Effector memory CD4-positive, alpha-beta T cell (primary cell): ENCODE measurements around the gene STMN3.
"Not testable (repeated sequence)": the region's sequence is repeated elsewhere in the genome, so short reads cannot be mapped to it uniquely, and the experiment has no call there.

ENCODE experiments used
- DNase-seq, 3 donors: peaks; one replicate each; pipeline ENCODE4 v3.0.0-alpha.2; 2020
- H3K27ac ChIP-seq: 2 replicates; pipeline ENCODE4 v1.7.0; 2013; ENCODE audit warnings: mild to moderate bottlenecking, low read length, moderate library complexity; ENCODE audit not compliant: insufficient read depth, poor library complexity, severe bottlenecking
- H3K27me3 ChIP-seq: replicated peaks from 2 replicates; pipeline ENCODE4 v1.7.0; 2013; ENCODE audit warnings: mild to moderate bottlenecking, low read length; ENCODE audit not compliant: insufficient read depth, control insufficient read depth, poor library complexity, severe bottlenecking
- H3K36me3 ChIP-seq: 2 replicates; pipeline ENCODE4 v1.7.0; 2013; ENCODE audit warnings: mild to moderate bottlenecking, low read length, moderate library complexity; ENCODE audit not compliant: control insufficient read depth, insufficient read depth
- H3K4me1 ChIP-seq: 2 replicates; pipeline ENCODE4 v1.7.0; 2013; ENCODE audit warnings: low read length, mild to moderate bottlenecking; ENCODE audit not compliant: control insufficient read depth, insufficient read depth, poor library complexity, severe bottlenecking
- H3K4me3 ChIP-seq: 2 replicates; pipeline ENCODE4 v1.7.0; 2013; ENCODE audit warnings: low read length, low read depth, mild to moderate bottlenecking; ENCODE audit not compliant: insufficient read depth, poor library complexity, severe bottlenecking
- H3K9me3 ChIP-seq: 2 replicates; pipeline ENCODE4 v1.7.0; 2013; ENCODE audit warnings: mild to moderate bottlenecking, low read length, moderate library complexity; ENCODE audit not compliant: control insufficient read depth

Gene STMN3

DNA sequence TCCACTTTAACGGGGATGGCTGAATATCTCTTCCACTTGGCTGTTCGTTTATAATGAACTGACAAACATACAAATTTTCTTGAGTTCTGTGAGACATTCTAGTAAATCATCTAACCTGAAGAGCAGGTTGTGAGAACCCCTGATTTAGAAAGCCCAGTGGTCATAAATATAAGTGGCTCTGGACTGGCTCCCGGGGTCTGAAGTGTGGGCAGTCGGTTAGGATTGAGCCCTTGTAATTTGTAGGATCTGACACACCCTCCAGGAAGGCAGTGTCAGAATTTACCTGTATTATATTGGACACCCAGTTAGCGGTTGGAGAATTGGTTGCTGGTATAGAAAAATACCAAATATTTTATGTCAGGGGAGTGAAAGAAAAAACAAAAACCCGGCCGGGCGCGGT lies 19.5 kb downstream of the STMN3 start:
- Histone ChIP-seq H3K27me3 (no peaks in the 10 kb centered on the region), H3K9me3 (no peaks in the 10 kb centered on the region), H3K4me3 (no peak overlapping the region), H3K4me1 (peaks cover 58% of the 10 kb centered on the region), H3K36me3 (no peaks in the 10 kb centered on the region), H3K27ac (peak overlapping the region; percentile 49)
- no peak for DNase-seq

DNA sequence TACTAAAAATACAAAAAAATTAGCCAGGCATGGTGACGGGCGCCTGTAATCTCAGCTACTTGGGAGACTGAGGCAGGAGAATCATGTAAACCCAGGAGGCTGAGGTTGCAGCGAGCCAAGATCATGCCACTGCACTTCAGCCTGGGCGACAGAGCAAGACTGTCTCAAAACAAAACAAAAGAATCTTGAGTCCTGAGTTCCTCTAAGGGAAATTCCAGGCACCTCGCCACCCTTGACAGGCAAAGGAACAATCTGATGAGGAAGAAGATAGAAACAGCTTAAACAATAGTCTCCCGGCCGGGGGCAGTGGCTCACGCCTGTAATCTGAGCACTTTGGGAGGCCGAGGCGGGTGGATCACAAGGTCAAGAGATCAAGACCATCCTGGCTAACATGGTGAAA lies 21.8 kb downstream of the STMN3 start:
- not testable (repeated sequence) for H3K27me3 ChIP-seq, H3K27ac ChIP-seq, H3K36me3 ChIP-seq, H3K4me3 ChIP-seq, H3K9me3 ChIP-seq, DNase-seq
- H3K4me1 ChIP-seq = peaks cover 47% of the 10 kb centered on the region

DNA sequence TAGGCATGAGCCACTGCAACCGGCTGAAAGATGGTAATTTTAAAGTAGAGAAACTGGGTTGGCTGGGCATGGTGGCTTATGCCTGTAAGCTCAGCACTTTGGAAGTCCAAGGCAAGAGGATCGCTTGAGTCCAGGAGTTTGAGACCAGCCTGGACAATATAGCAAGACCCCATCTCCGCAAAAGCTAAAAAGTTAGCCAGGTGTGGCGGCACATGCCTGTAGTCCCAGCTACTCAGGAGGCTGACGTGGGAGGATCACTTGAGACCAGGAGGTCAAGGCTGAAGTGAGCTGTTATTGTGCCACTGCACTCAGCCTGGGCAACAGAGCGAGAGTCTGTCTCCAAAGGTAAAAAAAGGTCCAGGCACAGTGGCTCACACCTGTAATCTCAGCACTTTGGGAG lies 22.3 kb downstream of the STMN3 start:
- H3K27ac ChIP-seq, DNase-seq, H3K4me3 ChIP-seq, H3K36me3 ChIP-seq, H3K27me3 ChIP-seq, H3K9me3 ChIP-seq: not testable (repeated sequence)
- H3K4me1 ChIP-seq = peaks cover 46% of the 10 kb centered on the region

DNA sequence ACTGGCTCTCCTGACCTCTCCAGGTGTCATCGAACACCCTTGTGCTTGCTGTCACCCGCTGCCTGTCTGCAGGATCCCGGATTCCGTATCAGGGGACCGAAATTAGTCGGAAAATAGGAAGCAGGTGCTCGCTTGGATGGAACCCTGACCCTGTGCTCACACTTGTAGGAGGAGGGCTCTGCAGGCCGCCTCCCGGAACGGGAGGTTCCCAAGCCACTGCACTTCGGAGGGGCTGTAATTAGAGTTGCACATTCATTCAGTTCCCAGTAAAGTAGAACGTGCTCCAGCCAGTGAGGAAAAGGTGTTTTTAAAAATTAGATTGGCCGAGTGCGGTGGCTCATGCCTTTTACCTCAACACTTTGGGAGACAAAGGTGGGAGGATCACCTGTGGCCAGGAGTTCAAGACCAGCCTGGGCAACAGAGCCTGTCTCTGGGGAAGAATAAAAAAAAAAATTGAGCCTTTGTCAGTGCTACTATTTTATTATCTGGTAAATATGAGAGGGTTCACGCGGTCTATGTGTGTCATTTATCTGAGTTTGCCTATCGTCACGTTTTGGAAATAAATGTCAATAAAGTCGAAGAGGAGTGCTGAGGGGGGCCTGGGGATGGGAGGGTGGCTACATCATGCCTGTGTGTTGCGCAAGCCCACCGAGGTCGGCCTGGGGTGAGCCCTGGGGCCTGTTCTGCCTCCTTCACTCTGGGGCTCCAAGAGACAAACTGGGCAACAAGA lies 24.8 kb downstream of the STMN3 start:
- Histone ChIP-seq H3K27ac (peak overlapping the region; percentile 89), H3K4me3 (peak overlapping the region; percentile 87), H3K9me3 (no peaks in the 10 kb centered on the region), H3K4me1 (peaks cover 23% of the 10 kb centered on the region), H3K27me3 (no peaks in the 10 kb centered on the region), H3K36me3 (no peaks in the 10 kb centered on the region)
- DNase-seq = no peak

DNA sequence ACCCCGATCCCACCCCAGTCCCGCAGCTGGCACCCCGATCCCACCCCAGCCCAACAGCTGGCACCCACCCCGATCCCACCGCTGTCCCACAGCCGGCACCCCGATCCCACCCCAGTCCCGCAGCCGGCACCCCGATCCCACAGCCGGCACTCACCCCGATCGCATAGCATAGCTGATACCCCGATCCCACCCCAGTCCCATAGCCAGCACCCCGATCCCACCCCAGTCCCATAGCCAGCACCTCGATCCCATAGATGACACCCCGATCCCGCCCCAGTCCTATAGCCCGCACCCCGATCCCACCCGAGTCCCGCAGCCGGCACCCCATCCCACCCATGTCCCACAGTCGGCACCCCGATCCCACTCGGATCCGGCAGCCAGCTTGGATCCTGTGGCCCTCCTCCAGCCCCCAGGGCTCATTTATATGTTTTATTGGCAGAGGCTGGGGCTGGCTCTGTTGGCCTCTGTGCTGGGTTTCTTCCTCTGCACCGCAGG lies 25.4 kb downstream of the STMN3 start:
- no peak for DNase-seq
- H3K4me1 ChIP-seq = peaks cover 17% of the 10 kb centered on the region
- peak overlapping the region; percentile 87 for H3K4me3 ChIP-seq
- no peaks in the 10 kb centered on the region for H3K36me3 ChIP-seq
- H3K27me3 ChIP-seq = no peaks in the 10 kb centered on the region
- no peaks in the 10 kb centered on the region for H3K9me3 ChIP-seq
- peak overlapping the region; percentile 89 for H3K27ac ChIP-seq

DNA sequence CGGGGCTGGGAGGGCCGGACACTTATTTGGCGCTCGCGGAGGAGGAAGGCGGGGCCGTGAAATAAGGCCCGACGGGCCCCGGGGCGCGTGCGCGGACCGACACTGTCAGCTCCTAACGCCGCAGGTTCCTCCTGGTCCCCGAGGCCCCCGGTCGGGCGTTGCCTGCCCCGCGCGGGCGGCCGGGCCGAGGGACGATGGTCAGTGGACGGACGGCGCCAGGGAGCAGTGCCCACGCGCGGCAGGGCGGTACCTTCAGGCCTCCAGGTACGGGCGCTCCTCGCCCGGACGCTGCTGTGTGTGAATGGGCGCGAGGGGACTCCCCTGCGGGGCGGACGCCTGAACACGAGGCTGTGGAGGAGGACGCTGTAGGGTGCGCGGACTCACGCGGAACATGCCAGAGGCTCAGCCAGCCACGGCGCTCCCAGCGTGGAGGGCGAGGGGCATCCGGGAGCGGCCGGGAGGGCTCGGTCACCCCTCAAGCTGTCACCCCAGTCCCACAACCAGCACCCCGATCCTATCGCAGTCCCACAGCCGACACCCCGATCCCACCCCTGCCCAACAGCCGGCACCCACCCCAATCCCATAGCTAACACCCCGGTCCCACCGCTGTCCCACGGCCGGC lies 26.0 kb downstream of the STMN3 start:
- Histone ChIP-seq H3K4me1 (peaks cover 14% of the 10 kb centered on the region), H3K27me3 (no peaks in the 10 kb centered on the region), H3K9me3 (no peaks in the 10 kb centered on the region), H3K4me3 (peak overlapping the region; percentile 87), H3K36me3 (no peaks in the 10 kb centered on the region), H3K27ac (peak overlapping the region; percentile 89)
- DNase-seq = peak; percentile 54 to 91 (median 91)

DNA sequence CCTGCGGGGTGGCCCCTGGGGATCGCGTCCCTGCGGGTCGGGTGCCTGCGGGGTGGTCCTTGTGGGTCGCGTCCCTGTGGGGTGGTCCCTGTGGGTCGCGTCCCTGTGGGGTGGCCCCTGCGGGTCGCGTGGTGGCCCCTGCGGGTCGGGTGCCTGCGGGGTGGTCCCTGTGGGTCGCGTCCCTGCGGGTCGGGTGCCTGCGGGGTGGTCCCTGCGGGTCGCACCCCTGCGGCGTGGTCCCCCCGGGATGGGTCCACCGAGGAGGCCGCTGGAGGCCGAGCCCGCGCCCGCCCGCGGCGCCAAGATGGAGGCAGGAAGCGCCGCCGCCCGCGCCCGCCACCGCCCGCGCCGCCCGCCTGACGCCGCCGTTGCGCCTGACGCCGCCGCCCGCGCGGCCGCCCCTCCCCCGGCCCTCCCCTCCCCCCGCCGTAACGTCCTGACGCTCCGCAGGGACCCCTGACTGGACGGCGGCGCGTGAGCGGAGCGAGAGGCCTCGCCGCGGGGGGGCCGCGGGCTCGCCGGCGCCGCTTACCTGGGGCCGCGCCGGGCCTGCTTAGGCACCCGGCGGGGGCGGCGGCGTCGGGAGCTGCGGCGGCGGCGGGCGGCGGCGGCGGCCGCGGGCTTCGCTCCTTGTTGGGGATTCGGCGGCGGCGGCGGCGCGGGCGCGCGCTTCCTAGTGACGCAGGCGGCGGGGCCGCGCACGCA lies 26.6 kb downstream of the STMN3 start, which contains the start of gene GMEB2:
GMEB2 (minus strand) TSS at position 678 of the 705 bp plus-strand sequence. CDS start 7,704 bp downstream, outside the sequence.
- Histone ChIP-seq H3K27me3 (no peaks in the 10 kb centered on the region), H3K36me3 (no peaks in the 10 kb centered on the region), H3K9me3 (no peaks in the 10 kb centered on the region), H3K4me1 (peaks cover 14% of the 10 kb centered on the region), H3K4me3 (peak within 1 kb of the TSS; percentile 87), H3K27ac (peak within 1 kb of the TSS; percentile 89)
- DNase-seq = peak in 1 of 3 donors; percentile 90

DNA sequence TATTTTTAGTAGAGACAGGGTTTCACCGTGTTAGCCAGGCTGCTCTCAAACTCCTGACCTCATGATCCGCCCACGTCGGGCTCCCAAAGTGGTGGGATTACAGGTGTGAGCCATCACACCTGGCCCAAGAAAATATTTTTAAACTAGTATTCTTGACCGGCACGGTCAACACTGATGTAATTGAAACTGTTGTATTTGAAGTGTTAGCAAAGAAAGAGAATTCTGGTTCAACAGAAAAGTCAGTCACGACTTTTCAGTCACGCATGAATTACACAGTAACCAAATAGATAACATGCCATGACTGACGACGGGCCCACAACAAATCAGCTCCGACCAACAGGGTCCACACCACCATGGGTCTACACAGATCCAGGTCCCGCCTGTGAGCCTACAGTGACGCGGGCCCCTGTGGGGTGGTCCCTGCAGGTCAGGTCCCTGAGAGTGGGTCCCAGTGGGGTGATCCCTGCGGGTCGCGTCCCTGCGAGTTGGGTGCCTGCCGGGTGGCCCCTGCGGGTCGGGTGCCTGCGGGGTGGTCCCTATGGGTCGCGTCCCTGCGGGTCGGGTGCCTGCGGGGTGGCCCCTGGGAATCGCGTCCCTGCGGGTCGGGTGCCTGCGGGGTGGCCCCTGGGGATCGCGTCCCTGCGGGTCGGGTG lies 27.3 kb downstream of the STMN3 start:
- no peak for DNase-seq
- H3K36me3 ChIP-seq = no peaks in the 10 kb centered on the region
- H3K27ac ChIP-seq = peak overlapping the region; percentile 86
- H3K27me3 ChIP-seq = no peaks in the 10 kb centered on the region
- peaks cover 11% of the 10 kb centered on the region for H3K4me1 ChIP-seq
- H3K9me3 ChIP-seq = no peaks in the 10 kb centered on the region
- peak overlapping the region; percentile 81 for H3K4me3 ChIP-seq

DNA sequence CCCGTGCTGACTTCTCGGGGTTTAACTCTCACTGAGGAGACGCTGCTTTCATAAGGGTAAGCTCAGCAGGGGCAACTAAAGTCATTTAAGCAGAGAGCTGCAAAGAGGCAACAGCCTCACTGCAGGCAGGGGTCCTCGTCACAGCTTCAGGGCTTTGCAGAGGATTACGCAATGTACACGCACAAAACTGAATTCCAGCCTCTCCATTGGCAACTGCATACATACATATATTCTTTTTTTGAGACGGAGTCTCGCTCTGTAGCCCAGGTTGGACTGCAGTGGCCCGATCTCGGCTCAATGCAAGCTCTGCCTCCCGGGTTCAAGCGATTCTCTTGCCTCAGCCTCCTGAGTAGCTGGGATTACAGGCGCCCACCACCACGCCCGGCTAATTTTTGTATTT lies 28.7 kb downstream of the STMN3 start:
- no peak for DNase-seq
- no peaks in the 10 kb centered on the region for H3K27me3 ChIP-seq
- H3K36me3 ChIP-seq = no peaks in the 10 kb centered on the region
- no peak overlapping the region for H3K4me3 ChIP-seq
- peaks cover 11% of the 10 kb centered on the region for H3K4me1 ChIP-seq
- H3K9me3 ChIP-seq = no peaks in the 10 kb centered on the region
- H3K27ac ChIP-seq = no peak overlapping the region
